Epithelial cell of esophagus (primary cell): ENCODE measurements around the gene HSF5.

ENCODE experiments used
- DNase-seq: peaks from one replicate; pipeline ENCODE4 v3.0.0; 2010; ENCODE audit warnings: low read depth
- H3K4me3 ChIP-seq: 2 replicates; pipeline ENCODE4 v1.5.1; 2011; ENCODE audit warnings: mild to moderate bottlenecking, low read length, control low read depth
- TF ChIP-seq, protein P1 (sequence below): IDR thresholded peaks from 2 replicates; pipeline ENCODE4 v1.5.1; 2011; ENCODE audit warnings: low read depth, mild to moderate bottlenecking, low read length, control low read depth, inconsistent platforms; ENCODE audit not compliant: insufficient read depth; ENCODE audit errors: missing control alignments

Gene HSF5

DNA sequence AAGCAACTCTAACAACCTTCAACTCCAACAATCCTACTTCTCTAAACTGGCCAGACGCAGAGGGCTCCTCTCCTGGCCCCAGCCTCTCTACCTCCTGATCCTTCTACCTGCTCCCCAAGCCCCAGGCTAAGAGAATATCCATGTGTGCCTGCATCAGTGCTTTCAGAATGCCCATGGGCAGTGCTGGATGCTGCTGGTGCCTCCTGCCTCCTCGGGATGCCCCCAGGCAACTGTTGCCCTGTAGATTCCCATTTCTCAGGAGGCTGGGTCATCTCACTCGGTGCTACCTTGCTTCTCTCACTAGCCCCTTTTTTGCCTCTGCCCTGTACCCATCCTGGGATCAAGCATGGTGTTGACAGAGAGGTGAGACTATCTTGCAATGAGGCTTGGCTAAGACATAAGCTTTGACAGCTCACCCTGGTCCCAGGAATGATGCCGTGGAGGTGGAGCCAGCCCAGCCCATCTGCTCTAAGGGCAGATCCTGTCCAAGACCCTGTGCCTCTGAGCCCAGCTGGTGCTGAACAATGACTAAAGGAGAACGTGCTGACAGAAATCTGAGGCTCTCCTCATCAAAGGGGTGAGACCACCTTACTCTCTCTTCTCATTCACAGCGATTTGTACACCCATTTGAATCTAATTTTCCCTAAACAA lies 116.8 kb downstream of the HSF5 start:
- H3K4me3 ChIP-seq = no peak overlapping the region
- TF ChIP-seq, protein P1, sequence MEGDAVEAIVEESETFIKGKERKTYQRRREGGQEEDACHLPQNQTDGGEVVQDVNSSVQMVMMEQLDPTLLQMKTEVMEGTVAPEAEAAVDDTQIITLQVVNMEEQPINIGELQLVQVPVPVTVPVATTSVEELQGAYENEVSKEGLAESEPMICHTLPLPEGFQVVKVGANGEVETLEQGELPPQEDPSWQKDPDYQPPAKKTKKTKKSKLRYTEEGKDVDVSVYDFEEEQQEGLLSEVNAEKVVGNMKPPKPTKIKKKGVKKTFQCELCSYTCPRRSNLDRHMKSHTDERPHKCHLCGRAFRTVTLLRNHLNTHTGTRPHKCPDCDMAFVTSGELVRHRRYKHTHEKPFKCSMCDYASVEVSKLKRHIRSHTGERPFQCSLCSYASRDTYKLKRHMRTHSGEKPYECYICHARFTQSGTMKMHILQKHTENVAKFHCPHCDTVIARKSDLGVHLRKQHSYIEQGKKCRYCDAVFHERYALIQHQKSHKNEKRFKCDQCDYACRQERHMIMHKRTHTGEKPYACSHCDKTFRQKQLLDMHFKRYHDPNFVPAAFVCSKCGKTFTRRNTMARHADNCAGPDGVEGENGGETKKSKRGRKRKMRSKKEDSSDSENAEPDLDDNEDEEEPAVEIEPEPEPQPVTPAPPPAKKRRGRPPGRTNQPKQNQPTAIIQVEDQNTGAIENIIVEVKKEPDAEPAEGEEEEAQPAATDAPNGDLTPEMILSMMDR = no peak
- no peak for DNase-seq

DNA sequence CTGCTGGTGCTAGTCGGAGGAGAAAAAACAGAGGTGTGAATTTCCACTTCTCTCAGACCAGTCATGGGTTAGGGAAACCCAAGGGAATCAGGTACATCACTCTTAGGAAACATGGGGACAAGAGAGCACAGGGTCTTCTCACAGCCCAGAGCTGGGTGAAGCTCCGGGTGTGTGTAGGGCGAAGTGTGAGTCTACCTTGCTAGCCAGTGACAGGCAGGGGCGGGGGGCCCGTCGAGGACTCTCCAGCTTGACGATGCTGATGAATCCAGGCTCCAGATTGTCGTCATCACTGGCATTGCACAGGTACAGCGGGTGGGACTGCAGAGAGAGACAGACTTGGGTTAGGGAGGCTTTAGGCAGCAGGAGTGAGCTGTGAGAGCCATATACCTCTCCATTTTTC lies 117.5 kb downstream of the HSF5 start:
- TF ChIP-seq, protein P1 = no peak
- H3K4me3 ChIP-seq = no peak overlapping the region
- no peak for DNase-seq

DNA sequence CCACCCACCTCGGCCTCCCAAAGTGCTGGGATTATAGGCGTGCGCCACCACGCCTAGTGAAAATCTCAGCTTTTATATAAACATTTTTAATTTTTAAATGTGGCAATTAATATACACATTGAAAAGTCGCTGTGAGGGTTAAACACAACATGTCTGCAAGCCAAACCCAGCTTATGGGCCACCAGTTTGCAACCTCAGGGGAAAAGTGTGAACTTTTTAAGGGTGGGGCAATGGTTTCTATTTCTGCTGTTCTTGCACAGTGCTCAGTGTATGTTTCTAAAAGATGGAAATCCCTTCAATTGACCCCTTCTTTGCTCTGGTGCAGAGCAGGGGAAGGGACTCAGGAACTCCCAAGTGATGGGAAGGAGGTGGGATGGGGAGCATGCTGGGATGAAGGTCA lies 117.9 kb downstream of the HSF5 start:
- DNase-seq = no peak
- H3K4me3 ChIP-seq = no peak overlapping the region
- TF ChIP-seq, protein P1 = no peak
